NCI-H2081 (cell line): ENCODE data around the gene USP4.
"Not testable (repeated sequence)": the region's sequence is repeated elsewhere in the genome, so short reads cannot be mapped to it uniquely, and the experiment has no call there.

Experiments
- DNase-seq, 2 experiments: peaks; one replicate each; lab custom pipeline; 2025; lab: John Stamatoyannopoulos, UW

Gene USP4

GRCh38 chr3:49248840-49249227 lies 91.0 kb downstream of the USP4 start:
- DNase-seq = no peak

- DNase-seq = no peak
Measured at GRCh38 chr3:49244581-49245205, 95.2 kb downstream of the USP4 start.

DNA sequence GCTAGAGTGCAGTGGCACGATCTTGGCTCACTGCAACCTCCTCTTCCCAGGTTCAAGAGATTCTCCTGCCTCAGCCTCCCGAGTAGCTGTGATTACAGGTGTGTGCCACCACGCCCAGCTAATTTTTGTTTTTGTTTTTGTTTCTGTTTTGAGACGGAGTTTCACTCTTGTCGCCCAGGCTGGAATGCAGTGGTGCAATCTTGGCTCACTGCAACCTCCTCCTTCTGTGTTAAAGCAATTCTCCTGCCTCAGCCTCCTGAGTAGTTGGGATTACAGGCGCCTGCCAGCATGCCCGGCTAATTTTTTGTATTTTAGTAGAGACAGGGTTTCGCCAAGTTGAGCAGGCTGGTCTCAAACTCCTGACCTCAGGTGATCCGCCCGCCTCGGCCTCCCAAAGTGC lies 99.8 kb downstream of the USP4 start:
- not testable (repeated sequence) for DNase-seq

GRCh38 chr3:49238274-49239127 lies 101.4 kb downstream of the USP4 start:
- DNase-seq = no peak

DNA sequence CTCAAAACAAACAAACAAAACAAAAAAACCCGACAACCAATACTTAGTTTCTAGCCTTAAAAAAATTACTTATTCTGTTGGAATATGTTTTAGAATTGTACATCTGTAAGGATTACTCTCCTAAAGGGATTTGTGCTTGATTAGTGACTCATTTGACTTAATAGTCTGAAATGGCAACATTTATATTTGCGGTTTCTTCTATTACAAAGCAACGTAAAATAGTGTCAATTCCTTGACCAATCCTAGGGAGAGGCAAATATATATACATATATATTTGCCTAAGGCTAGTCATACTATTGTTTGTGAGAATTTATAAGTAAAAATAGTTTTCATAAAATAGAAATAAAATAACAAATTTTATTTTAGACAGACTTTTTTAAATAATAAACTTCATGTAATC lies 102.5 kb downstream of the USP4 start:
- no peak for DNase-seq

DNA sequence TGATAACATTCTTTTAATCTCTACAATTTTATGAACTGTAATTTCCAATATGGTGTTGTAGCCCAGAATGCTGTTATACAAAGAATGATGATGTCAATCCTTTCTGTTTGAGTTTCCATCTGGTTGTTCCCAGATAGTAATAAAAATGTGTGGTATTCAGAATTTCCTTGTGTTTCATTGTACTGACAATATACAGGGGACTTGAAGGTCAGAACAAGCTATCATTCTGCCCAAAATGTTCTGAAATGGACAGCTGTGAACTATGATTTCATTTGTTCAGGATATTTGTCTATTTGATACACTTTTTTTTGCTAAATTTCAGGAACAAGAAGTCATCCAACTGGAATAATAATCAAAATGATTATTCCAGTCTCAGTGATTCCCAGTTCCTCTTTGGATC lies 103.6 kb downstream of the USP4 start:
- DNase-seq = no peak

GRCh38 chr3:49228817-49229216 lies 111.0 kb downstream of the USP4 start:
- not testable (repeated sequence) for DNase-seq
